SK-MEL-5 (cell line): ENCODE measurements around the gene FGF4. TPM values are rescaled to one million over a fixed set of nuclear protein-coding genes. Genes with fewer than 3 reads are reported as not detected.
"Not testable (repeated sequence)": the region's sequence is repeated elsewhere in the genome, so short reads cannot be mapped to it uniquely, and the experiment has no call there.

Source experiments
- DNase-seq: peaks from one replicate; pipeline ENCODE4 v3.0.0-alpha.2; 2016; ENCODE audit warnings: low read depth, low spot score
- in situ Hi-C: cut with HindIII; loops from 2 replicates; pipeline ENCODE4 v1.10.0; 2016; ENCODE audit warnings: low sequenced_read_pairs, high pct_unique_total_duplicates, low pct_unique_long_range_greater_than_20kb
- total RNA-seq: library from RNA; depleted of rRNA; stranded (reverse); fragments of >200 nt; shearing (Covaris generic); gene quantifications from 2 replicates; pipeline ENCODE4 v1.2.3, GENCODE V29; 2014

FGF4 gene
- total RNA-seq, 1 experiment from 2014 or later, result not detected

GRCh38 chr11:69788956-69789355 lies 13.8 kb upstream of the FGF4 start:
- no peak for DNase-seq
- in situ Hi-C loops, result no loop called here

GRCh38 chr11:69787906-69788305 lies 12.8 kb upstream of the FGF4 start:
- in situ Hi-C loops, result no loop called here
- no peak for DNase-seq

DNA sequence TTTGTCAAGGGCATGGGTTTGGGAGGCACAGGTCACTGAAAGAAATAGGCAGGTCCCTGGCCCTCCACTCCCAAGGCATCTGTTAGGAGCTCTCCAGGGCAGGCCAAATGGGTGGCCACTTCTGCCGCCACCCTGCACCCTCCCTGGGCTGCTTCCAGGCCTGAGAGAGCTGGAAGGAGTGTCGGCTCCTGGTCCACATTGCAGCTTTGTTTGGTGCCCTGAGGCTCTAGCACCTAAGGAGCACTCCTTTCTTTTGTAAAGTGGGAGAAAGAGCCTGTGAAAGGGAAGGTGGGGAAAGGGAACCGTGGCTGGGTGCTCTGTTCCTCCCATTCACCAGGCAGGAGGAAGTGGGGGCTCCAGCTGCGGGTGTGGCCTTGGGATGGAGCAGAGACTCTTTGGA lies 12.3 kb upstream of the FGF4 start:
- in situ Hi-C loops, result no loop called here
- no peak for DNase-seq

GRCh38 chr11:69781241-69781640 lies 6.1 kb upstream of the FGF4 start:
- in situ Hi-C loops, result no loop called here
- DNase-seq, result no peak

- in situ Hi-C loops, result no loop called here
- no peak for DNase-seq
Measured at GRCh38 chr11:69778373-69778772, 3.2 kb upstream of the FGF4 start.

DNA sequence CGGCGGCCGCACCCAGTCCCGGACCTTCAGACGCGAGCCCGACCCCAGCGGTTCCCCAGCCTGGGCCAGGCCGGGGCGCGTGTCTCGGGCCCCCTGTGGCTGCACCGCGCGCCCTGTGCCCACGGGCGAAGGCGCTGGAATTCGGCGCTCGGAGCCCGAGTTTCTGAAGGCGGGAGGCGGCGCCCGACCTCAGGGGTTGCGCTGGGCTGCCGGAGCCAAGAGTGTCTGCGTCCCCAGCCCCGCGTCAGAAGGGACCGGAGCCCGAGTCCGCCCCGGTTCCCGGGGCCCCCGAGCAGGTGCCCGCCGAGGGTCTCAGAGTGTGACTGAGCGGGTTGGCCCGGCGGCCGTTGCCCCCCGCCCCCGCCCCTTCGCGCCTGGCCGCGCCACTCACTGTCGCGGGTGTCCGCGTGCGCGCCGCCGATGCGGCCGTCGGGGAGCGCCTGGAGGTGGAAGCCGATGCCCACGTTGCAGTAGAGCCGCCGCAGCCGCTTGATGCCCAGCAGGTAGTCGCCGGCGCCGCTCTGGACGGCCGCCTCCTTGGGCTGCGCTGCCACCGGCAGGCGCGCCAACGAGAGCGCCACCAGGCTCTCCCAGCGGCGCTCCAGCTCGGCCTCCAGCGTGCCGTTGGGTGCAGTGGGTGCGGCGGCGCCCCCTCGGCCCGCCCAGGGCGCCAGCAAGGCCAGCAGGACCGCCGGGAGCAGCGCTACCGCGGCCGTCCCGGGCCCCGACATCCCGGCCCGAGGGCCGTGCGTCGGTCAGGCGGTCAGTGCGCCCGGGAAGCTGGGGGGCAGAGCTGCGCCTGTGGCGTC lies 583 bp downstream of the FGF4 start:
- in situ Hi-C loops, result no loop called here
- DNase-seq, result no peak

DNA sequence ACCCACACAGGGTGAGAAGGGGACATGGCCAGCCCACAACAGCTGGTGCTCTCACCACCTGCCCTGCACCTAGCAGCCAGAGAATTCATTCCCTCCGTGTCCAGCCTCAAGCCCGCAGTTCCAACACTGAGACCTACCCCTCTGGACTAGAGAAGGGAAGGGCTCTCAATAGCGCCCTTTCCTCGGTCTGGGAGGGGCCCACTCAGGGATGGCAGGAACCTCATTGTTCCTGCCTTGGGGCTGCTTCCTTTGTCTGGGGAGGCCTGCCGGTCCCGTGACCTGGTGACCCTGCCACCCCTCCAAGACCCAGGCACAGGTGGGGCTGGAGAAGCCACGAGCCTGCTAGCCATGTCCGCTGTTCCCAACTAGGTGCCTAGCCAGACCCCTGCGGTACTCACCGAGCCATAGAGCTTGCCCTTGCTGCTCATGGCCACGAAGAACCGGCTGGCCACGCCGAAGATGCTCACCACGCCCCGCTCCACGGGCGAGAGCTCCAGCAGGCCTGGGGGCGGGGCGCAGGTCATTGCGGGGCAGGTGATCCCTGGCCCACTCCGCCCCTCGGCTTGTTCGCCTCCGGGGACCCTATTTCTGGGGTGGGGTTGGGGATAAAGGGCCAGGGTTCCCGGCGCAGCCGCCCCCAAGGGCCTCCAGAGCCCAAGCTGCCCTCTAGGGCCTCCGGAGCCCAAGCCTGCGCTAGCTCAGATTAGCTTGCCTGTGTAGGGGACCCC lies 1.4 kb downstream of the FGF4 start:
- in situ Hi-C loops, result no loop called here
- no peak for DNase-seq

GRCh38 chr11:69771466-69771865 lies 3.7 kb downstream of the FGF4 start:
- DNase-seq, result no peak
- in situ Hi-C loops, result no loop called here

- in situ Hi-C loops, result no loop called here
- DNase-seq, result peak; percentile 62
Measured at GRCh38 chr11:69770540-69770939, 4.6 kb downstream of the FGF4 start.

GRCh38 chr11:69765498-69765995 lies 9.6 kb downstream of the FGF4 start:
- in situ Hi-C loops, result no loop called here
- no peak for DNase-seq

GRCh38 chr11:69764918-69765317 lies 10.2 kb downstream of the FGF4 start:
- in situ Hi-C loops, result not testable (repeated sequence)

DNA sequence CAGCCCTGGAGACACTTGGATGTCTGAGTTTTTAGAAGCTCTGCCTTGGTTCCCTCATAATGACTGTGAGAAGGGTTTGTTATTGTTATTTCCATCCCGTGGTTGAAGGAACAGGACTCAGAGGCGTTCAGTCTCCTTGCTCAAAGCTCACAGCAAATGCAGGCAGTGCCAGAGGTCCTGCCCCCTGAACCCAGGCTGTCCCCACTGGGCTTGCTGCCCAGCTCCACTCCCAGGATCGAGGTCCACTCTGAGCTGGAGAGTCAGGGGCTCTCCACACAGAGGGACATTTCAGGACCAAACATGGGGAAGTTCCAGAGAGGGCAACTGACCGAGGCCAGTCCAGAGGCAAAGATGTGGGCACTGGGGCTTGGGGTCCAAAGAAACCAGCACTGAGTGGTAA lies 14.8 kb downstream of the FGF4 start:
- no peak for DNase-seq

More at GRCh38 chr11:69764918-69765317, 10.2 kb downstream of the FGF4 start:
- not testable (repeated sequence) for DNase-seq

DNA sequence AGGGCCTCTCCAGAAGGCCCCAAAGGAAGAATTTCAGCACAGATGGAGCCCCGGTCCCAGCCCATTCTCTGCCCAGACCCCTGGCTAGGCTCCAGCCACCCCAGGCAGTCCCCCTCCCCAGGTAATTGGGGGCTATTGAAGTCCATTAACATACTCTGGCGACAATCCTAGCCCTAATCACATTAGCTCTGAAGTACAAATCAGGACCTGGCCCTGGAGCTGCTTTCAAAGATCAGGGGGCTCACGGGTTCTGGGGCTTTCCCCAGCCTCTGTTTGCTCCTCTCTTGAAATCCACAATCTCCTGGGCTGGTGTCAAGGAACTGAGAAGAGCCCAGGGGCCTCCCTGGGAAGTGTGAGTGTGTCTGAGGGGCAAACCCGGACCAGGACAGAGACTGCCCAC lies 22.3 kb downstream of the FGF4 start:
- no peak for DNase-seq
- in situ Hi-C loops, result no loop called here

More for the DNA sequence above, 14.8 kb downstream of the FGF4 start:
- in situ Hi-C loops, result no loop called here

GRCh38 chr11:69750875-69751597 lies 24.1 kb downstream of the FGF4 start:
- DNase-seq, result no peak
- in situ Hi-C loops, result no loop called here

DNA sequence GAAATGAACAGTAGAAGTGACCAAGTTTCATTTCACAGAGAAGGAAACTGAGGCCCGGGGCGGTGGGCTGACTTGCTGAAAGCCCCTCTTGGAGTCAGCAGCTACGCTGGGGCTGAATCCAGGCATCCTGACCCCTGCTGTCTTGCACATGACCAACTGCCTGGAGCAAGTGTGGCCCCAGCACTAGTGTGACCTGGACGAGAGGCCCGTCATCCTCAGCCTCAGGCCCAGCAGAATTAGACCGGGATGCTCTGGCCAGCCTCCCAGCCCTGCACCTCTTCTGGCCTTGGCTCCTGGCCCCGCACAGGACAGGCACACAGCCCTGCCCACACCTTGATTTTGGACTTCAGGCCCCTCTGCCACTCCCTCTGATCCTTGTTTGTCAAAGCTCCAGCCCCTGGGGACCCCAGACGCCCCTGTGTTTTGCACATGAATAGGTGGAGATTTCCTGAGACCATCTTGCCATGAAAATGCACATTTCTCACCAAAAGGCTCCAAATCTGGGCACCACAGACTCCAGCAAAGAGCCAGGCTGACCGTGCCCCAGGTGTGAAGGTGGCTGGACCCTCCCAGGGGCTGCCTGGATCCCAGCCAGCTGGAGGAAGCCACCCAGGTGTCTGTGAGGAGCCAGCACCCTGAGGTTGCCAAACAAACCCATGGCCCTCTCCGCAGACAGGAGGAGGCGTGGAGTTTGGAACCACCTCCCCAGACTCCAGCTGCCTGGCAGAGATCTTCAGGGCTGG lies 24.9 kb downstream of the FGF4 start:
- in situ Hi-C loops, result no loop called here
- no peak for DNase-seq

DNA sequence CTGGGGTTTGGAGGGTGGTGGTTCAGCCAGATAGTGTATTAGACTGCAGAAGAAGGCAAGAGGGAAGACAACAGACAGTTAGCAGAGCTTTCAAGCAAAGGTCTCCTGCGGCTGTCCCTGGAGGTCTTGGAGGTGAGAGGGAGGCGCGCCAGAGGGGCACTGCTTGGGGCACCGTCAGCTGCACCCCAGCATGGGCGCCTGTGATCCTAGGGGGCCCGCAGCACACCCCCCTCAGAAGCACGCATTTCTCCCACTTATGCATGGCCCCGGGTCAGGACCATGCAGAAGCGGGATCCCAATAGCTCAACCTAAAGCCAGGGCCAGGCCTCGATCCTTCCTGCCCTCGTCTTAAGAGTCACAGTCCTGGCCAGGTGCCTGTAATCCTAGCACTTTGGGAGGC lies 26.5 kb downstream of the FGF4 start:
- DNase-seq, result no peak
- in situ Hi-C loops, result no loop called here
